ENCODE measurements around the gene ACADM. TPM values are rescaled to one million over a fixed set of nuclear protein-coding genes. Genes with fewer than 3 reads are reported as not detected.

ACADM gene
- total and polyA plus RNA-seq, 2 donors (not counting 3 experiments of a cell fraction or from before 2014, with no cell fraction given): 10.8 to 32.5 TPM

- POLR2A ChIA-PET: interaction anchor here (0.6 to 1.0 kb wide), 4 partner anchors 16 to 171 kb away, joined by 3 read pairs; no protein-coding TSS in a partner anchor
- FAIRE-seq: no peak
Observed at GRCh38 chr1:75785320-75785982, 60.9 kb downstream of the ACADM start.

More at GRCh38 chr1:75785320-75785982, 60.9 kb downstream of the ACADM start:
- CTCF ChIA-PET: interaction anchor here (0.7 to 1.6 kb wide), 4 partner anchors 12 to 553 kb away, joined by 4 to 8 read pairs (median 6); no protein-coding TSS in a partner anchor
- TF ChIP-seq MAX (IDR thresholded peaks at IDR 0.05; ENCODE audit: insufficient read depth, insufficient read length) (no peak), JUN (IDR thresholded peaks at IDR 0.05; ENCODE audit: borderline replicate concordance, insufficient read depth, insufficient read length, low read depth) (no peak), FOS (IDR thresholded peaks at IDR 0.05; ENCODE audit: borderline replicate concordance, insufficient read depth, low read length) (no peak), POLR2AphosphoS5 (IDR thresholded peaks at IDR 0.05; ENCODE audit: insufficient read depth, low read depth, low read length) (no peak), CTCF (IDR thresholded peaks at IDR 0.05; ENCODE audit: extremely low read depth in 1 of 2, insufficient read depth in 1 of 2, low read depth in 1 of 2, low read length in 2 of 2) (no peak), MYC (IDR thresholded peaks at IDR 0.05; ENCODE audit: low read depth, low read length) (no peak), GATA2 (IDR thresholded peaks at IDR 0.05; ENCODE audit: insufficient read depth, insufficient read length, low read depth, low read length) (no peak), POLR2A (IDR thresholded peaks at IDR 0.05; ENCODE audit: low read depth, low read length) (no peak), EZH2 (IDR thresholded peaks at IDR 0.05; ENCODE audit: borderline replicate concordance, low read depth, low read length, severe bottlenecking) (no peak)
- Histone ChIP-seq H3K9ac (replicated peaks; ENCODE audit: extremely low read depth, insufficient read depth, low read length) (peak overlapping the region; percentile 86), H3K4me2 (ENCODE audit: insufficient read depth, low read length) (peak overlapping the region; percentile 94), H3K27me3 (ENCODE audit: control insufficient read depth in 2 of 2, insufficient read depth in 2 of 2, low read length in 2 of 2) (no peaks in the 10 kb centered on the region), H3K27ac (ENCODE audit: insufficient read depth, low read depth, low read length) (peak overlapping the region; percentile 56), H3K79me2 (ENCODE audit: control insufficient read depth, insufficient read depth, low read length) (peaks cover 44% of the 10 kb centered on the region), H3K4me1 (ENCODE audit: control insufficient read depth, extremely low read depth, insufficient read depth, low read length) (peaks cover 29% of the 10 kb centered on the region), H2AFZ (ENCODE audit: low read depth, low read length) (peak overlapping the region; percentile 97), H3K36me3 (ENCODE audit: control insufficient read depth in 2 of 2, extremely low read depth in 1 of 2, insufficient read depth in 2 of 2, low read length in 2 of 2) (peaks cover under 1 to 7% of the 10 kb centered on the region in 2 experiments), H3K9me3 (replicated peaks; ENCODE audit: control insufficient read depth, insufficient read depth, low read length) (no peaks in the 10 kb centered on the region), H3K9me1 (replicated peaks; ENCODE audit: control insufficient read depth, extremely low read depth, insufficient read depth, low read length) (no peaks in the 10 kb centered on the region), H3K4me3 (replicated peaks in 1 of 3; ENCODE audit: insufficient read depth in 1 of 3, low read depth in 1 of 3, low read length in 3 of 3) (peak overlapping the region; percentile 32 to 99 (median 39)), H4K20me1 (replicated peaks; ENCODE audit: control insufficient read depth, extremely low read depth, insufficient read depth, low read length) (peaks cover 3% of the 10 kb centered on the region)
- dilution Hi-C loops (cut with MboI; ENCODE audit: extremely low pct_ligation_motif_present, low sequenced_read_pairs) (no loop called here), intact Hi-C loops (cut with micrococcal nuclease) (loop anchor here (5.0 kb wide), 2 partner anchors 282 to 438 kb away; no protein-coding TSS in a partner anchor)
- TSS peak; percentile 95 for BruUV-seq (replicated peaks)
- DNase-seq (ENCODE audit: low read depth, low spot score): no peak

Measured in endothelial cell of umbilical vein (primary cell).